Spleen (tissue), 11 donors: Measurements from ENCODE around the gene HES1. TPM values are rescaled to one million over a fixed set of nuclear protein-coding genes. Genes with fewer than 3 reads are reported as not detected.

Source experiments
- DNase-seq: peaks from one replicate; pipeline ENCODE4 v3.0.0-alpha.2; 2020
- H3K27ac ChIP-seq, 8 donors: fragments of 200-600 bp; sonication (generic) in 7 of 8; 1 replicate in 4 of 8; 2 replicates in 4 of 8; pipeline versions ENCODE4 v1.5.0 to v1.8.0; 2016 to 2021; ENCODE audit warnings: inconsistent platforms in 4 of 8, mild to moderate bottlenecking in 4 of 8, moderate library complexity in 1 of 8
- H3K27me3 ChIP-seq, 7 donors: fragments of 200-600 bp; sonication (generic) in 6 of 7; replicated peaks in 1 of 7; 1 replicate in 4 of 7; 2 replicates in 3 of 7; pipeline versions ENCODE4 v1.5.0 to v1.8.0; 2016 to 2021; ENCODE audit warnings: inconsistent platforms in 3 of 7, mild to moderate bottlenecking in 1 of 7
- H3K36me3 ChIP-seq, 6 donors: fragments of 200-600 bp; sonication (generic) in 5 of 6; 1 replicate in 4 of 6; 2 replicates in 2 of 6; pipeline versions ENCODE4 v1.5.0 to v1.8.0; 2016 to 2021; ENCODE audit warnings: inconsistent platforms in 2 of 6
- H3K4me1 ChIP-seq, 6 donors: fragments of 200-600 bp; sonication (generic) in 5 of 6; 1 replicate in 3 of 6; 2 replicates in 3 of 6; pipeline versions ENCODE4 v1.5.0 to v1.8.0; 2016 to 2021; ENCODE audit warnings: inconsistent platforms in 3 of 6
- H3K4me3 ChIP-seq, 8 donors: fragments of 200-600 bp; sonication (generic) in 7 of 8; 1 replicate in 4 of 8; 2 replicates in 4 of 8; pipeline versions ENCODE4 v1.5.0 to v1.8.0; 2016 to 2021; ENCODE audit warnings: inconsistent platforms in 4 of 8, mild to moderate bottlenecking in 4 of 8, moderate library complexity in 2 of 8
- H3K9me3 ChIP-seq, 8 donors: fragments of 200-600 bp; sonication (generic) in 7 of 8; 1 replicate in 4 of 8; 2 replicates in 4 of 8; pipeline versions ENCODE4 v1.5.0 to v1.8.0; 2016 to 2021; ENCODE audit warnings: inconsistent platforms in 4 of 8
- POLR2A ChIP-seq, 3 donors: fragments of 450-650 bp; IDR thresholded peaks; one replicate each; pipeline ENCODE4 v1.5.1; 2017; ENCODE audit warnings: antibody characterized with exemption in 3 of 3, mild to moderate bottlenecking in 1 of 3
- POLR2AphosphoS5 ChIP-seq, 3 donors: sonication (generic); formaldehyde crosslinking; IDR thresholded peaks; one replicate each; pipeline ENCODE4 v1.5.1; 2017; ENCODE audit warnings: antibody characterized with exemption in 3 of 3
- WGBS, 5 donors: extraction: QIAGEN DNeasy Blood & Tissue Kit in 3 of 5; methylation state at CpG; one replicate each; pipeline versions ENCODE4 v1.1.5 to v1.1.7; 2013 to 2018; 5-methylcytosine and 5-hydroxymethylcytosine counted together
- intact Hi-C: fragments of 100-400 bp; cut with DNase I; formaldehyde crosslinking; loops from one replicate; pipeline ENCODE4 v1.15.0; 2023; ENCODE audit warnings: low total_unique reads
- polyA plus RNA-seq, 3 donors: library from polyadenylated mRNA; stranded (reverse); fragments of 200-250 nt; gene quantifications; one replicate each; pipeline ENCODE4 v1.2.1, GENCODE V29; 2013
- total RNA-seq, 7 donors: library from RNA; depleted of rRNA in 3 of 7; stranded (reverse); fragments of >200 nt in 3 of 7; fragmentation: NEBNext Ultra II Directional in 4 of 7; extraction: Animal tissue kit (Norgen Biotek cat#: 25700) in 4 of 7; gene quantifications; one replicate each; pipeline versions ENCODE4 v1.1.0 to v1.2.1, GENCODE V29; 2016 to 2021
- TF ChIP-seq, protein P1 (sequence below), 11 experiments: fragments of 200-600 bp in 7 of 11; fragments of 450-650 bp in 4 of 11; sonication (generic) in 4 of 11; IDR thresholded peaks in 8 of 11; conservative IDR thresholded peaks in 3 of 11; 1 replicate in 7 of 11; 2 replicates in 4 of 11; pipeline versions ENCODE4 v1.4.0 to v1.8.0; 2016 to 2021; ENCODE audit warnings: antibody characterized with exemption in 11 of 11, inconsistent platforms in 4 of 11, mild to moderate bottlenecking in 1 of 11
- donor health status: healthy with polysubstance abuse.
- donor health status: DM: no; HTN: no; CAD: no; lungs with moderate emphysema.
- donor health status: DM: no; HTN: no; CAD: no.
- donor health status: Bipolar disorder and iron deficiency.
- donor health status: healthy.
- donor health status: DM: no; HTN: no; CAD: no.
- donor health status: DM: yes; HTN: yes; CAD: no.

The HES1 gene
- total and polyA plus RNA-seq, 10 donors, result 17.7 to 59.6 (median 40.0) TPM

DNA sequence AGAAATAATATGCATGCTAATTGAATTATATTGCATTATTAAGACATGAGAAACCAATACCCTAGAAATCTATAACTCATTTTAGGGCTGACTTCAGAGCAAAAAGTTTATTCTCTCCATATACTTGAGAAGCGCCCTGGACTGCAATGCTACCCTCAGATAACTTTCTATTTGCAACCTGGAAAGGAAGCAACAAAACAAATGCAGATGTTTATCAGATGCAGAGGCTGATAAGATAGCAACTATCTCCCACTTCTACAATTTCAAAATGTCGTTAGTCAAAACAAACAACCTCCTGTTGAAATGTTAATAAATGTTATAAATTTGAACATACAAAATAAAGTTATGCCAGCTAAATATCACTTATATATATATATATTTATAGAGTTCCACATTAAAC lies 34.8 kb downstream of the HES1 start:
- TF ChIP-seq POLR2A (IDR thresholded peaks at IDR 0.05) (no peak), POLR2AphosphoS5 (IDR thresholded peaks at IDR 0.05) (no peak)
- TF ChIP-seq, protein P1, sequence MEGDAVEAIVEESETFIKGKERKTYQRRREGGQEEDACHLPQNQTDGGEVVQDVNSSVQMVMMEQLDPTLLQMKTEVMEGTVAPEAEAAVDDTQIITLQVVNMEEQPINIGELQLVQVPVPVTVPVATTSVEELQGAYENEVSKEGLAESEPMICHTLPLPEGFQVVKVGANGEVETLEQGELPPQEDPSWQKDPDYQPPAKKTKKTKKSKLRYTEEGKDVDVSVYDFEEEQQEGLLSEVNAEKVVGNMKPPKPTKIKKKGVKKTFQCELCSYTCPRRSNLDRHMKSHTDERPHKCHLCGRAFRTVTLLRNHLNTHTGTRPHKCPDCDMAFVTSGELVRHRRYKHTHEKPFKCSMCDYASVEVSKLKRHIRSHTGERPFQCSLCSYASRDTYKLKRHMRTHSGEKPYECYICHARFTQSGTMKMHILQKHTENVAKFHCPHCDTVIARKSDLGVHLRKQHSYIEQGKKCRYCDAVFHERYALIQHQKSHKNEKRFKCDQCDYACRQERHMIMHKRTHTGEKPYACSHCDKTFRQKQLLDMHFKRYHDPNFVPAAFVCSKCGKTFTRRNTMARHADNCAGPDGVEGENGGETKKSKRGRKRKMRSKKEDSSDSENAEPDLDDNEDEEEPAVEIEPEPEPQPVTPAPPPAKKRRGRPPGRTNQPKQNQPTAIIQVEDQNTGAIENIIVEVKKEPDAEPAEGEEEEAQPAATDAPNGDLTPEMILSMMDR (IDR thresholded peaks at IDR 0.05 in 8 of 11, conservative IDR thresholded peaks at IDR 0.05 in 3 of 11), result no peak

DNA sequence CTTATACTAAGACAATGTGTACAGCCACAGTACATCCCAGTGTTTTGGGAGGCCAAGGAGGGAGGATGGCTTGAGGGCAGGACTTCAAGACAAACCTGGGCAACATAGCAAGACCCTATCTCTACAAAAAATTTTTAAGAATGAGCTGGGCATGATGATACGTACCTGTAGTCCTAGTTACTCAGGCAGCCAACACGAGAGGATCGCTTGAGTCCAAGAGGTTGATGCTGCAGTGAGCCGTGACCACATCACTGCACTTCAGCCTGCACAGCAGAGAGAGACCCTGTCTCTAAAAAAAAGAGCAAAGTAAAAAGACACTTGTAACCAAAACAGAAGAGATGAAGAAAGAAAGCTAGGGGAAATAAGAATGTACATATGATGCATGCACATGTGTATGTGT lies 38.5 kb downstream of the HES1 start:
- intact Hi-C loops, result no loop called here
- Histone ChIP-seq H3K9me3 (no peaks in the 10 kb centered on the region), H3K36me3 (no peaks in the 10 kb centered on the region), H3K4me3 (no peak overlapping the region), H3K4me1 (peaks cover 0 to 25% (median 12%) of the 10 kb centered on the region in 6 donors), H3K27ac (no peak overlapping the region), H3K27me3 (peaks cover 0 to 8% (median 0%) of the 10 kb centered on the region in 7 donors)
- WGBS, 5 donors, result 85 to 94% (median 90%) methylated on average over 4 of the region's 4 CpGs
- DNase-seq, result no peak
- no peak for TF ChIP-seq POLR2A (IDR thresholded peaks at IDR 0.05)
- TF ChIP-seq POLR2AphosphoS5 (IDR thresholded peaks at IDR 0.05), result no peak
- TF ChIP-seq, protein P1 (IDR thresholded peaks at IDR 0.05 in 8 of 11, conservative IDR thresholded peaks at IDR 0.05 in 3 of 11), result no peak

More for the DNA sequence above, 34.8 kb downstream of the HES1 start:
- H3K27ac ChIP-seq, result no peak overlapping the region
- H3K27me3 ChIP-seq, result peaks cover 0 to 18% (median 0%) of the 10 kb centered on the region in 7 donors
- no peak for DNase-seq
- H3K4me1 ChIP-seq, result peaks cover 0 to 30% (median 17%) of the 10 kb centered on the region in 6 donors
- no peaks in the 10 kb centered on the region for H3K36me3 ChIP-seq
- H3K9me3 ChIP-seq, result no peaks in the 10 kb centered on the region
- no peak overlapping the region for H3K4me3 ChIP-seq
- 44 to 61% (median 52%) methylated on average over 2 of the region's 2 CpGs for WGBS, 5 donors
- intact Hi-C loops, result no loop called here

DNA sequence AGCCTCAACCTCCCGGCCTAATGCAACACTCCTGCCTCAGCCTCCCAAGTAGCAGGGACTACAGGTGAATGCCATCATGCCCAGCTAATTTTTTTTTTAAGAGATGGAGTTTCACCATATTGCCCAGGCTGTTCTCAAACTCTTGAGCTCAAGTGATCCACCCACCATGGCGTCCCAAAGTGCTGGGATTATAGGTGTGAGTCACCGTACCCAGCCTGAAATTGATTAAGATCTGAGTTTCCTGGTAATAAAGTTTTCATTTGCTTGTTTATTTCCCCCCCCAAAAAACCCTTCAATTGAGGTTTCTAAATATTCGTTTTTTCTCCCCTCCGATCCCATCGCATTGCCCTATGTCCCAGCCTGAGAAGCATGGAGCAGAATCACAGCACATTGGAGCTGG lies 39.0 kb downstream of the HES1 start:
- 90 to 96% (median 93%) methylated on average over 6 of the region's 6 CpGs for WGBS, 5 donors

DNA sequence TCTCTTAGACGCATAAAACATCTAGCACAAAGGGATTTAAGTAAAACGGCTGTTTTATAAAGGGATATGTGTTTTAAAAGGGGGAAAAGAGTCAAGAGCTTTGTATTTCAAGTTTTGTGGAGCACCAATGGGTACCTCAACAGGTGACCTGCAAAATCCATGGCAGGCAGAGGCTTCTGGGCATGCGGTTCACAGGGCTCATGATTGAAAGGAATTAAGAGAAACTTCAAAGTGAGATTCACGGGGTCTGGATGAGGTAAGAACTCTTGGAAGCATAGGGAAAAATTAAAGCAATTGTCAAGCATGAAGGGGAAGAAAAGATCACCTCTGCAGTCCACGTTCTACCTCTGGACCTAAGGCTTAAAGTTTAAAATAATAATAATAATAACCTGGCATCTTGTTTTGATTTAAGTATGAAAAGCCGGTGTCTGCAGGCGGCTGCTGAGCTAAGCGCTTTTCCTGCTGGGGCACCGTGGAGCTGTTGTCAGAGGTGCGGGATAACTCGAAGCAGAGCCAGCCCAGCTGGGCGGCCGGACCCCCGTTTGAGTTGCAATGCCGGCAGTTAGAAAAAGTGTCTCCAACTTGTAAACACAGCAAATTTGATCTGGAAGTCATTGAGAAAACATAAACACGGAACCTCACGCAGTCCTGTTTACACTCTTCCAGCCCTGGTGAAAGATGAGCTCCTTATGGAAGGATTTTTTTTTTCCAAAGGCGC lies 40.5 kb downstream of the HES1 start:
- H3K9me3 ChIP-seq, result no peaks in the 10 kb centered on the region
- H3K27me3 ChIP-seq, result peaks cover 0 to 4% (median 0%) of the 10 kb centered on the region in 7 donors
- intact Hi-C loops, result no loop called here
- no peak overlapping the region for H3K4me3 ChIP-seq
- peaks cover 0 to 25% (median 12%) of the 10 kb centered on the region in 6 donors for H3K4me1 ChIP-seq
- H3K27ac ChIP-seq, result no peak overlapping the region
- no peak for DNase-seq
- no peaks in the 10 kb centered on the region for H3K36me3 ChIP-seq
- TF ChIP-seq, protein P1 (IDR thresholded peaks at IDR 0.05 in 8 of 11, conservative IDR thresholded peaks at IDR 0.05 in 3 of 11), result no peak
- TF ChIP-seq POLR2AphosphoS5 (IDR thresholded peaks at IDR 0.05) (no peak), POLR2A (IDR thresholded peaks at IDR 0.05) (no peak)
- 61 to 84% (median 74%) methylated on average over 18 of the region's 18 CpGs for WGBS, 5 donors

More for the DNA sequence above, 39.0 kb downstream of the HES1 start:
- Histone ChIP-seq H3K36me3 (no peaks in the 10 kb centered on the region), H3K27me3 (peaks cover 0 to 4% (median 0%) of the 10 kb centered on the region in 7 donors), H3K4me3 (no peak overlapping the region), H3K9me3 (no peaks in the 10 kb centered on the region), H3K27ac (no peak overlapping the region), H3K4me1 (peaks cover 0 to 25% (median 12%) of the 10 kb centered on the region in 6 donors)
- intact Hi-C loops, result no loop called here
- no peak for DNase-seq
- no peak for TF ChIP-seq POLR2AphosphoS5 (IDR thresholded peaks at IDR 0.05)
- TF ChIP-seq, protein P1 (IDR thresholded peaks at IDR 0.05 in 8 of 11, conservative IDR thresholded peaks at IDR 0.05 in 3 of 11), result no peak
- TF ChIP-seq POLR2A (IDR thresholded peaks at IDR 0.05), result no peak
